Smooth muscle cell (in vitro differentiated cells): ENCODE results near the gene NPS. TPM values are rescaled to one million over a fixed set of nuclear protein-coding genes. Genes with fewer than 3 reads are reported as not detected.

ENCODE experiments used
- DNase-seq: peaks from one replicate; lab custom pipeline; 2025; ENCODE audit not compliant: unreplicated experiment; lab: John Stamatoyannopoulos, UW
- H2AFZ ChIP-seq: fragments of 200-600 bp; sonication (generic); 2 replicates; pipeline ENCODE4 v1.6.0; 2016; ENCODE audit warnings: antibody characterized with exemption, low read depth, mild to moderate bottlenecking
- H3F3A ChIP-seq: fragments of 200-600 bp; sonication (generic); 2 replicates; pipeline ENCODE4 v1.6.0; 2017; ENCODE audit warnings: antibody characterized with exemption, low read depth
- H3K27ac ChIP-seq: fragments of 200-600 bp; sonication (generic); 2 replicates; pipeline ENCODE4 v1.5.1; 2016; ENCODE audit warnings: low read depth, mild to moderate bottlenecking
- H3K27me3 ChIP-seq: fragments of 200-600 bp; sonication (generic); 2 replicates; pipeline ENCODE4 v1.6.1; 2016; ENCODE audit warnings: low read depth, mild to moderate bottlenecking
- H3K36me3 ChIP-seq: fragments of 200-600 bp; sonication (generic); 2 replicates; pipeline ENCODE4 v1.5.1; 2016; ENCODE audit warnings: low read depth
- H3K4me1 ChIP-seq: fragments of 200-600 bp; sonication (generic); 2 replicates; pipeline ENCODE4 v1.5.1; 2016; ENCODE audit warnings: low read depth
- H3K4me2 ChIP-seq: fragments of 200-600 bp; sonication (generic); 2 replicates; pipeline ENCODE4 v1.6.0; 2016; ENCODE audit warnings: mild to moderate bottlenecking
- H3K4me3 ChIP-seq: fragments of 200-600 bp; sonication (generic); 2 replicates; pipeline ENCODE4 v1.5.1; 2016; ENCODE audit warnings: mild to moderate bottlenecking
- H3K79me2 ChIP-seq: fragments of 200-600 bp; sonication (generic); 2 replicates; pipeline ENCODE4 v1.6.0; 2016; ENCODE audit warnings: low read depth, mild to moderate bottlenecking
- H3K9ac ChIP-seq: fragments of 200-600 bp; sonication (generic); 2 replicates; pipeline ENCODE4 v1.6.0; 2016; ENCODE audit warnings: low read depth
- H3K9me3 ChIP-seq: fragments of 200-600 bp; sonication (generic); replicated peaks from 2 replicates; pipeline ENCODE4 v1.5.1; 2016; ENCODE audit warnings: low read depth
- H4K20me1 ChIP-seq: fragments of 200-600 bp; sonication (generic); 2 replicates; pipeline ENCODE4 v1.6.0; 2016; ENCODE audit warnings: low read depth
- CTCF ChIP-seq: fragments of 200-600 bp; sonication (generic); IDR thresholded peaks from 2 replicates; pipeline ENCODE4 v1.5.1; 2017; ENCODE audit warnings: borderline replicate concordance, mild to moderate bottlenecking, antibody characterized with exemption; ENCODE audit not compliant: insufficient read depth, poor library complexity, severe bottlenecking
- WGBS: methylation state at CpG from one replicate; pipeline ENCODE4 v1.1.7; 2016; ENCODE audit warnings: low lambda C conversion rate; 5-methylcytosine and 5-hydroxymethylcytosine counted together
- polyA plus RNA-seq: library from polyadenylated mRNA; unstranded; fragments of >200 nt; fragmentation: Nextera tagmentation; extraction: Ambion mirVana; gene quantifications from 2 replicates; pipeline ENCODE4 v1.2.1, GENCODE V29; 2016
- total RNA-seq: library from RNA; depleted of rRNA; stranded (reverse); fragments of >200 nt; gene quantifications from 2 replicates; pipeline ENCODE4 v1.2.3, GENCODE V29; 2014

The NPS gene
- total and polyA plus RNA-seq, 2 experiments from 2014 or later: not detected

- H3K9me3 ChIP-seq: no peaks in the 10 kb centered on the region
- H3K4me1 ChIP-seq: no peaks in the 10 kb centered on the region
- H3K9ac ChIP-seq: no peak overlapping the region
- no peaks in the 10 kb centered on the region for H3F3A ChIP-seq
- H4K20me1 ChIP-seq: no peaks in the 10 kb centered on the region
- H3K4me2 ChIP-seq: no peak overlapping the region
- TF ChIP-seq CTCF: no peak
- no peaks in the 10 kb centered on the region for H3K27me3 ChIP-seq
- 83% methylated on average over 8 of the region's 8 CpGs for WGBS
- H2AFZ ChIP-seq: no peak overlapping the region
- H3K4me3 ChIP-seq: no peak overlapping the region
- no peaks in the 10 kb centered on the region for H3K36me3 ChIP-seq
- DNase-seq: no peak
- H3K27ac ChIP-seq: no peak overlapping the region
- H3K79me2 ChIP-seq: no peaks in the 10 kb centered on the region
Measured at GRCh38 chr10:127535802-127536515, 13.2 kb upstream of the NPS start.

GRCh38 chr10:127536972-127537760 is 11.9 kb upstream of the NPS start:
- no peak for DNase-seq
- H2AFZ ChIP-seq: no peak overlapping the region
- H3F3A ChIP-seq: no peaks in the 10 kb centered on the region
- no peaks in the 10 kb centered on the region for H4K20me1 ChIP-seq
- 89% methylated on average over 21 of the region's 21 CpGs for WGBS
- H3K4me2 ChIP-seq: no peak overlapping the region
- no peak overlapping the region for H3K4me3 ChIP-seq
- no peak for TF ChIP-seq CTCF
- H3K9me3 ChIP-seq: no peaks in the 10 kb centered on the region
- H3K4me1 ChIP-seq: no peaks in the 10 kb centered on the region
- H3K27ac ChIP-seq: no peak overlapping the region
- H3K27me3 ChIP-seq: no peaks in the 10 kb centered on the region
- no peaks in the 10 kb centered on the region for H3K36me3 ChIP-seq
- H3K79me2 ChIP-seq: no peaks in the 10 kb centered on the region
- no peak overlapping the region for H3K9ac ChIP-seq

GRCh38 chr10:127537924-127538323 is 11.2 kb upstream of the NPS start:
- 87% methylated on average over 8 of the region's 8 CpGs for WGBS
- H3K4me1 ChIP-seq: no peaks in the 10 kb centered on the region
- no peaks in the 10 kb centered on the region for H3K79me2 ChIP-seq
- no peak overlapping the region for H3K4me3 ChIP-seq
- H3K9ac ChIP-seq: no peak overlapping the region
- no peak overlapping the region for H2AFZ ChIP-seq
- no peak overlapping the region for H3K4me2 ChIP-seq
- no peaks in the 10 kb centered on the region for H3K36me3 ChIP-seq
- DNase-seq: no peak
- H3F3A ChIP-seq: no peaks in the 10 kb centered on the region
- no peak overlapping the region for H3K27ac ChIP-seq
- no peaks in the 10 kb centered on the region for H4K20me1 ChIP-seq
- H3K27me3 ChIP-seq: no peaks in the 10 kb centered on the region
- no peaks in the 10 kb centered on the region for H3K9me3 ChIP-seq
- TF ChIP-seq CTCF: no peak

GRCh38 chr10:127548022-127548421 is 1.1 kb upstream of the NPS start:
- 87% methylated on average over 3 of the region's 3 CpGs for WGBS
- Histone ChIP-seq H3K9me3 (no peaks in the 10 kb centered on the region), H3F3A (no peaks in the 10 kb centered on the region), H3K9ac (no peak overlapping the region), H3K4me2 (no peak overlapping the region), H3K4me1 (no peaks in the 10 kb centered on the region), H3K79me2 (no peaks in the 10 kb centered on the region), H3K36me3 (no peaks in the 10 kb centered on the region), H3K27ac (no peak overlapping the region), H3K27me3 (no peaks in the 10 kb centered on the region), H4K20me1 (no peaks in the 10 kb centered on the region), H3K4me3 (no peak overlapping the region), H2AFZ (no peak overlapping the region)
- no peak for TF ChIP-seq CTCF
- no peak for DNase-seq
